Skin of body (tissue), 2 donors: ENCODE results near the gene RGS6. TPM values are rescaled to one million over a fixed set of nuclear protein-coding genes. Genes with fewer than 3 reads are reported as not detected.

Source experiments
- DNase-seq: peaks from one replicate; lab custom pipeline; 2025; lab: John Stamatoyannopoulos, UW
- total RNA-seq: library from RNA; depleted of rRNA; stranded (reverse); fragments of >200 nt; gene quantifications from one replicate; pipeline ENCODE4 v1.2.3, GENCODE V29; 2014

The RGS6 gene
- total RNA-seq, 1 donor from 2014 or later, result 3.9 TPM

DNA sequence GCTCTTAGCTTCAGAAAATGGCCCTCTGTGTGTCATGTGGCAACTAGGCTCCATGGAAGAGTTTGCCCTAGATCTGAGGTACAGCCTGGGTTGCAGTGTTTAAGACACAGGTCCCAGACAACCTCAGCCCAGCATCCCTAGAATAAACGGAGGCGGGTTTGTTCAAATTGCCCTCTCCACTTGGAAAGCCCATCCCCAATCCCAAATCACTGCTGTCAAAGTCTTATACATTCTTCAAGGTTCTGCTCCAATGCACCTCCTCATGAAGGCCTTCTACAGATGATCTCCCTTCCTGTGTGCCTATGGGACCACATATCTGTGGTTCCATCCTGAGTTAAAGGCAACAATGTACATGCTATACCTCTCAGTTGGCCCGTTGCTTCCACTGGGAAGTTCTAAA is 671.9 kb downstream of the RGS6 start:
- no peak for DNase-seq

DNA sequence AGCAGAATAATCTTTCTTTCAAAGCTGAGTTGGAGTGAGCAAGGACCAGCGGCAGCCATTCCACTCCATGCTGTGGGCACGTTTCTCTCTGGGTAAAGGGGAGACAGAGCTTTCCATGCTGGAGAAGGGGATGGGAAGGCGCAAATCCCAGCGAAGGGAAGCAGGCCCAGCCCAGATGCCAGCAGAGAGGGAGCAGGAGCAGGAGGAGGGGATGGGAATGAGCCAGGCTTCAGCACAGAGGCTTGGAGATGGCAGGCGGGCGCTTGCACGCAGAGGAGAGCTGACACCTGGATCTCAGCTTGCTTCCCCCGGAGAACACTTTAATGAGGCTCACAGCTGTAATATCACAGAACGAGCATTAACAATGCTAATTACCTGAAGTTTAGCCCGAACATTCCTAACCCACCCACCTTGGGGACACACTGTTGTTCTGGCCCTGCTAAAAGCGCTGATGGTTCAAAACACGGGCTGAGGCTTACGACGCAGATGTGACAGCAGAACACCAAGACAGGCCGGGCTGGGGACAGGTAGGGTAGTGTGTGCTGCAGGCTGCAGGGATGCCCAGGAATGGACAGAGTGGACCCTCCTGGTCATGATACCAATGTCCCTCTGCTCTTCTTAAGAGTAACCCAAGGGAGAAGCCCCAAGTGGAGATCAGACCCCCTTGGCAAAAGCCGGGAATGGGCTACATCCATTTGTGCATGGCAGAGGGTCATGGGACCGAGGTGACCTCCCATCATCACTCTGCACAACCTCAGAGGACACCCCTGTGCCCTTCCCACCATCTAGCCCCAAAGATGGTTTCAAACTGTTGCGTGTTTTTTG is 673.1 kb downstream of the RGS6 start:
- DNase-seq, result no peak

DNA sequence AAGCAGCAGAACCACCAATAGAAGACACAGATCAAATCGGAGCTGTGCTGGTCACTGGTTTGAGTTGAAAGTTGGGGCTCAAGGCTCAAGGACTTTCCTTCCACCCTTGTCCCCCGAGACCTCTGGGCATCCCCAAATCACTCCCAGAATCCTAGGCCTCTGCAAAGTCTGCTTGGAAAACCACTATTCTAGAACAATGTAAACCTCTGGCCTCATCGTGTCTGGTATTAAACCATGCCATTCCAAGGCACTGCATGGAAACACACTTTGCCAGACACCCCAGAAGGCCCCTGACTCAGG is 673.6 kb downstream of the RGS6 start:
- DNase-seq, result no peak

GRCh38 chr14:72606879-72607278 is 674.6 kb downstream of the RGS6 start:
- DNase-seq, result no peak

- no peak for DNase-seq
Measured at GRCh38 chr14:72607386-72608130, 675.3 kb downstream of the RGS6 start.

DNA sequence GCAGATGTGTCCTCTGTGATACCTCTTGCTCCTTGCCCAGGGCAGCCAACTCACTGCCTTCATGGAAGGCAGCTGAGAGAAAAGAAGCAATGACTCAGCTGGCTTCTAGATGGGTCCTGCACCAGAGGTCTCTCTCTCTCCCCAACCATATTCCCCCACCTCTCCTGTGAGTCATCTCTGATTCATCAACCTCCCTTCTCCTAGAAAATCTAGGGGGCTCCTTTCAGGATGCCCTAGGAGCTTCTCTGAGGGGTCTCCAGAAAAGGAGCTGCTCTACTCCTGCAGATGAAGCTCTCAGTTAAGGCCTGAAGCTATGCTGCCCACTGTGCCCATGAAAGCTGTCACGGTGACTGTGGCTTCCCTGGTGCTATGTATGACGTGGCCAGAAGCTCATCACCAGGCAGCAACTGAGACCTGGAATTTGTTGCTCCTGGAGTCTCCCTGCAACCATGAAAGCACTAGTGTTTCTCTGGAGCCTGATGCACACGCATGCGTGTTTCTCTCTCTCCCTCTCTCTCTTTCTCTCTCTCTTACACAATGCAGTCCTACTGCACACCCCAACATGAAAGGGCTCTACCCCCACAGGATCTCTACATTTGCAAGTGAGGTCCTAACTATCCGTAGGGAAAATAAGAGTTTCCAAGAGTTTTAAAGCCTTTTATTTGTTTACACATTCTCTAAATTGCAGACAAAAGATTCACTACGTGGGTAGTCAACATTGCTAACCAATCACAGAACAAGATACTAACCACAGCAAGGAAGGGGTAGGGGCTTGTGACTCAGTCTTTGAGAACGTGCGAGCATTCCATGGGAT is 676.4 kb downstream of the RGS6 start:
- DNase-seq, result no peak

- no peak for DNase-seq
Measured at GRCh38 chr14:72609205-72609916, 677.1 kb downstream of the RGS6 start.

GRCh38 chr14:72610096-72610830 is 678.0 kb downstream of the RGS6 start:
- no peak for DNase-seq

GRCh38 chr14:72610831-72611200 is 678.6 kb downstream of the RGS6 start:
- DNase-seq, result no peak

DNA sequence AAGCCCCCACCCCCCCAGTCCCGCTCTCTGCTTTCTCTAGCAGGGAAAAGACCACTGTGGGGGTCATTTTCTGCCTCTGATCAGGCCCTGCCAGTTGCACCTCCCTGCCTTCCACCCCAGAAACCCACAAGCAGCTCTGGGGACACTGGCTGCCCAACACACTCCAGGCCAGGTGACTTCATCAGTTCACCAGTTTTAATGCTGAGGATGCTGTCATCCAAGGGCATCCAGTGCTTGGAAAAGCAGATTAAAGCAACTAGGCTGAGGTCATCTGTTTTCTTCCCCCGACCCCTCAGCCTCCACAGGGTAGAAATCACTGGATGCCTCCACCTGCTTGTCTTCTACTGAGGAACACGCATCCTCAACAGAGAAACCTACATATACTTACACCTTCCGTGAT is 679.3 kb downstream of the RGS6 start:
- no peak for DNase-seq

DNA sequence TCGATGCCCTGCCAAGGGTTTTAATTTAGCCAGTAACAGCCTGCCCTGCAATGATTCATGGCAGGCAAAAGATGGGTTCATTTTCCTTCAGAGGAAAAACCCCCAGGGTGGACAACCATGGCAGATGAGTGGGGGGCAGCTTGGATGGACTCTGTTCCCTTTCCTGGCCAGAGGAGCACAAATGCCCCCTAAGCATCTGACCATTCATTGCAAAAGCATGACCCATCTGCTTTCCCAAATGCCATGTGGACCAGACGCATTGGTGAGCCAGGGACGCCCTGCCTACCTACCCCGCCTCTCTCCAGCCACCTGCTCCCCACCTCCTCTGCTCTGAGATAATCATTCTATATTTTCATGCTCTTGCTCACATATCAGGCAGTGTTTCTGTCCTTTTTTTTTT is 679.8 kb downstream of the RGS6 start:
- no peak for DNase-seq

DNA sequence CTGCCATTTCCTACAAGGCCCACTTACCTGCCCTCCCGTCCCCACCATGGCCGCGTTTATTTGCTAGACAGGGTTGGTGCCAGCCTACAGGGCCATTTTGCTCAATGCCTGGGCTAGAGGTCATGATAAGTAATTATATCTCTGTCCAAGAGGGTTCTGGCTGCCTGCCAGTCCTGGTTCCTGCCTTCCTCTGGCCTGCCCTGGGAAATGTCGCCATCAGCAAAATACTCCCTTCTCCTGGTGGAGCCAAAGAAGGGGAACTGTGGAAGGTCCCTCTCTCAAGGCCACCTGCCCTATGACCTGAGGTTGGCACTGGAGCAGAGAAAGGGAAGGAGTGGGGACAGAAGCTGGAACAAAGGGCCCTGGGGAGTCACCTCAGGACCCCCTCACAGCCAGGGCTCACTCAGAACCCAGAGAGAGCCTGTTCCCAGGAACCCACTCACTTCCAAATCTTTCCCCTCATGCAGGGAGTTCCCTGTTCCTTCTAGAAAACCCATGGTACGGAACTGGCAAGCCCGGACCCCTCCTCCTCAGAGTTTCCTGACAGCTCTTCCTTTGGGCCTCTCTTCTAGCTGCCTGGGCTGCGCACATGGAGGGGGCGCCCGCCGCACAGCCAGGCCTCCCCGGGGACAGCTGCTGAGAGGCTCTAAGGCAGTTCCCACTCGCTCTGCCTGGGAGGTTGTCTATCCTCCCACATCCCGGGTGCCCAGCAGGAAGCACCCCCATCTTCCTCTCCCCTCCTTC is 681.2 kb downstream of the RGS6 start:
- no peak for DNase-seq

- DNase-seq, result no peak
Measured at GRCh38 chr14:72613975-72614319, 681.7 kb downstream of the RGS6 start.

DNA sequence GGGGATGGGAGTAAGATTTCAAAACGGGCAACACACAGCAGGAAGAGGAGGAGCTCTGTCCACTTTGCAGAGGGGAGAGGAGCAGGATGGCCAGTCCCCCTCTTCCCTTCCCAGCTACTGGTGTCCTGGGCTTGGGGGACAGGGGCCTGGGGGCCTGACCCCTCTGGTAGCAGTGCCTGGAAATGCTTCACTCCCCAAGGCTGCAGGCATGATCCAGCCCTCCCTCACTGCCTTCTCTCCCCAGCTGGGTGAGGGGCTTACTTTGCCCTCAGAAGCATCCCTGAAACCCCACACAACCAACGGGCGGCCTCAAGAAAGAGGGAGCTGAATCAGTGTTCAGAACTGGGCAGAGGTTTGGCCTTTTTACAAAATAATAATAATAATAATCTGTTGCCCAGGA is 682.1 kb downstream of the RGS6 start:
- no peak for DNase-seq

DNA sequence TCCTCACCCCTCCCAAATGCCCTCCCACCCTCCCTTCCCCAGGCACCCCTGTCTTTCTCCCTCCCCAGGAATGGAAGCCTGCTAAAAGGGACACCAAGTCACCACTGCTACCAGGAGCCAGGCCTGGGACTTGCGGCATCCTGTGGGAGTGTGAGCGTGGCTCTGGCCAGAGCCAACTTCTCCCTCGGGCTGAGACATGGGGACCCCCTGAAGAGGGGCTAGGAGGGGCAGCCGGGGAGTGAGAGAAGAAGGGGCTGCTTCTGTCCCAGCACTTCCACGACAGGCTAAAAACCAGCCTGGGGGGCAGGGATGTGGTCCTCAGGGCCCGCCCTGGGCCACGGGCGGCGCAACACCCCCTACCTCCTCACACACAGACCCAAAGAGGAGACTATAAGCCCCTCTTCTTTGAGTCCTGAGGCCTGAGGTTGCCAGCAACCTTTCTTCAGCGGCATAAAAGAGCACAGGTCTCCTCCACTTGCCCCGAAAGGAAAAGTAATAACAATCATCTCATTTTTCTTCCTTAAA is 682.7 kb downstream of the RGS6 start:
- DNase-seq, result no peak

- DNase-seq, result no peak
Measured at GRCh38 chr14:72615451-72616121, 683.4 kb downstream of the RGS6 start.
